ENCODE data around the gene C12orf42.

DNA sequence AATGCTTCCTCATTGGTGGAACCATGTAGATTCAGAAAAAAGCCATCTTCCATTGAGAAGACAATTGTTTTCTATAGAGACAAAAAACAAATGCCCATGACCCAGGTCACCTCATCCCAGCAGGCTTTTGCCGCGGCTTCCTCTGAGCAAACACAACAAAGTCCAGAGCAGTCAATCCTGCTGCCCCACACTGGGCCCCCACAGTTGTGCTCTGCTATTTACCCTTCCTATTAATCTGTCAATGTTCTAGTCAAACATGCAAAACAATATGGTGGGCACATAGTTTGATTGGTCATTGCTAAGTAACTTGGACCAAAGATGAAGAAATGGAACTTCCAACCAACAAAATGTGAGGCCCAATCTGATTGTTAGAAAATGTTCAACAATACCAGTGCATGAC, 20.7 kb downstream of the C12orf42 start:
- TF ChIP-seq, protein P1, sequence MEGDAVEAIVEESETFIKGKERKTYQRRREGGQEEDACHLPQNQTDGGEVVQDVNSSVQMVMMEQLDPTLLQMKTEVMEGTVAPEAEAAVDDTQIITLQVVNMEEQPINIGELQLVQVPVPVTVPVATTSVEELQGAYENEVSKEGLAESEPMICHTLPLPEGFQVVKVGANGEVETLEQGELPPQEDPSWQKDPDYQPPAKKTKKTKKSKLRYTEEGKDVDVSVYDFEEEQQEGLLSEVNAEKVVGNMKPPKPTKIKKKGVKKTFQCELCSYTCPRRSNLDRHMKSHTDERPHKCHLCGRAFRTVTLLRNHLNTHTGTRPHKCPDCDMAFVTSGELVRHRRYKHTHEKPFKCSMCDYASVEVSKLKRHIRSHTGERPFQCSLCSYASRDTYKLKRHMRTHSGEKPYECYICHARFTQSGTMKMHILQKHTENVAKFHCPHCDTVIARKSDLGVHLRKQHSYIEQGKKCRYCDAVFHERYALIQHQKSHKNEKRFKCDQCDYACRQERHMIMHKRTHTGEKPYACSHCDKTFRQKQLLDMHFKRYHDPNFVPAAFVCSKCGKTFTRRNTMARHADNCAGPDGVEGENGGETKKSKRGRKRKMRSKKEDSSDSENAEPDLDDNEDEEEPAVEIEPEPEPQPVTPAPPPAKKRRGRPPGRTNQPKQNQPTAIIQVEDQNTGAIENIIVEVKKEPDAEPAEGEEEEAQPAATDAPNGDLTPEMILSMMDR (IDR thresholded peaks at IDR 0.05) = no peak
- no peak for TF ChIP-seq POLR2A (IDR thresholded peaks at IDR 0.05)

Data from tibial nerve (tissue), 3 donors.